DMS53 treated with DMSO at 0.1 percent for 48 hours (cell line): Measurements from ENCODE around the gene ASPDH.
"Not testable (repeated sequence)": the region's sequence is repeated elsewhere in the genome, so short reads cannot be mapped to it uniquely, and the experiment has no call there.

Experiments
- DNase-seq: peaks from one replicate; lab custom pipeline; 2025; ENCODE audit not compliant: unreplicated experiment; lab: John Stamatoyannopoulos, UW

Gene ASPDH

DNA sequence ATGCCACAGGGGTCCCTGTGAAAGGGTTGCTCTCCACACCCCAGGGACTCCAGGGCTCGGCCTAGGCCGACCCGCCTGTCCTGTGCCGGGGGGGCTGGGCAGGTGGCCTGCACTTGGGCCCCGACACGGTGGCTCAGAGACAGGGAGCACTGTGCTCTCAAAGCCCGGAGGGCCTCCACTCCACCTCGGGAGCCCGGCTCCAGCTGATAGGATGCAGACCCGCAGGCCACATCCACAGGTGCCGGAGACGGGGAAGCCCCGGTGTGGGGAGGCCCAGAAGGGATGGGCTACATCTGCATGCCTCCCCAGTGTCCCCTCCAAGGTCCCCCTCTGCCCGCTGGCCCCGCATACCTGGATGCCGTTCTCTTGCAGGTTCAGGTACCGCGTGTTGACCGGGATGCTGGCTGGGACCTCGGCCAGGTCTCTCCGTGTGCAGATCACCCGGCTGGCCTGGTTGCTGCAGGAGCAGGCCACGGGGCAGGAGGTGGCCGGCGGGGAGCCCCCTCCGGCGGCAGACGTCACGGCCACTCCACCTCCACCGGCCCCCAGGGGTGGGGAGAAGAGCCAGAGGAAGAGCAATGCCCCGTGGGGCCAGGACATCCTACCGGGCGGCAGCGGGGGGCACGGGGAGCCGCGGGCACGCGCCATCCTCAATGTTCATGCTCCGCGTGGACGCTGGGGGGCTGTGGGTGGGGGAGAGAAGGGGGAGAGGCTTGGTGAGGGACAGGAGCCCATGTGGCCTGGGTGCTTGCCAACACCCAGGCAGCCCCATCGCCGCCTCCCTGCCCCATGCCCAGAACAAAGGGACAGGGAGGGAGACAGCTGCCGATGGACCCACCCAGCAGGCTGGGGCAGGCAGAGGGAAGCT, 34.7 kb upstream of the ASPDH start:
- no peak for DNase-seq

DNA sequence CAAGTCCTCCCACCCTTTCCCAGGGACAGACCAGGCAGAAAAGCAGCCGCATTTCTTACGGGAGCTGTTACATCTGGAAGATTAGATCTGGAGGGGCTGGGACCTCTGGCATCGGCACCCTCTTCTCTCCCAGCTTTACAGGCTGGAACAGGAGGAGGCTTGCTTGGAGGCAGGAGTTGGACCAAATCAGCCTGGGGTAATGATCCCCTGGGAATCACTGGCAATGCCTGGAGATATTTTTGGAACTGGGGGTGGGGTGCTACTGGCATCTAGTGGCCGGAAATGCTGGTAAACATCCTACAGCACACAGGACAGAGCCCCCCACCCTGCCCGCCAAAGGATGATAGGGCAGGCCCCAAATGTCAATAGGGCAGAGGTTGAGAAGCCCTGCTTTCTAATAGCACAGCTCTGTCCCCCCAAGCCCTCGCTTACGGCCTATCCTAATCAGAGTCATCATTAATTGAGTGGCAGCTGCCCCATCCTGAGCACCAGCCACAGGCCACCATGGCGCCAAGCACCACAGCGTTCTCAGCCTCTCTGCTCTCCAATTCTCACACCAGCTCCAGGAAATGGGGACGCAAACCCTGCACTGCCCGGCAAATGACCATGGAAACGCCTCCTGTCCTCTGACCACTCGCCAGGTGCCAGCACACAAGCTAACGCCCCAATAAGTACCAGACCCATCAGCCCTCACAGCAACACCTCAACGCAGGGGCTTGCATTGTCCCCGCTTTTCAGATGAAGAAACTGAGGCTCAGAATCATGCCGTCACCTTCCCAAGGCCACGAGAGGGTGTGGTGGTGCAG, 33.9 kb upstream of the ASPDH start:
- no peak for DNase-seq

- no peak for DNase-seq
Observed at GRCh38 chr19:50546527-50547221, 33.0 kb upstream of the ASPDH start.

DNA sequence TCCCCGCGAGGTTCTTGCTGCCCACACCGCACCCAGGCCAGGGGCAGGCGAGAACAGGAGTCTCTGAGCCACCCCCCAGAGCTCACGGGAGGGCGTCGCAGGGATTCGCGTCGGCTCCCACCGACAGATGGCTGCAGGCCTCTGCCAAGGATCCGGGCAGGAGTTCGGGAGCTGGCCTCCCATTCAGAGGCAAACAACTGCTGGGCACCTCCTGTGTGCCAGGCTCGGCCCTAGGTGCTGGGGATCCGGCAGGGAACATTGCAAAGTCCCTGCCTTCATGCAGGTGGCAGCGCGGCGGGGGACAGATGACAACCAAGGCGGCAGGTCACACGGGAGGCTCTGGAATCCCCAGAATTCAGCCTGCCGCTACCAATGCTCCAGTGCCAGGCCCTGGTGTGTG, 29.2 kb upstream of the ASPDH start:
- no peak for DNase-seq

- peak; percentile 36 for DNase-seq
Observed at GRCh38 chr19:50537769-50538230, 24.1 kb upstream of the ASPDH start.

- no peak for DNase-seq
Observed at GRCh38 chr19:50537306-50537685, 23.6 kb upstream of the ASPDH start.

DNA sequence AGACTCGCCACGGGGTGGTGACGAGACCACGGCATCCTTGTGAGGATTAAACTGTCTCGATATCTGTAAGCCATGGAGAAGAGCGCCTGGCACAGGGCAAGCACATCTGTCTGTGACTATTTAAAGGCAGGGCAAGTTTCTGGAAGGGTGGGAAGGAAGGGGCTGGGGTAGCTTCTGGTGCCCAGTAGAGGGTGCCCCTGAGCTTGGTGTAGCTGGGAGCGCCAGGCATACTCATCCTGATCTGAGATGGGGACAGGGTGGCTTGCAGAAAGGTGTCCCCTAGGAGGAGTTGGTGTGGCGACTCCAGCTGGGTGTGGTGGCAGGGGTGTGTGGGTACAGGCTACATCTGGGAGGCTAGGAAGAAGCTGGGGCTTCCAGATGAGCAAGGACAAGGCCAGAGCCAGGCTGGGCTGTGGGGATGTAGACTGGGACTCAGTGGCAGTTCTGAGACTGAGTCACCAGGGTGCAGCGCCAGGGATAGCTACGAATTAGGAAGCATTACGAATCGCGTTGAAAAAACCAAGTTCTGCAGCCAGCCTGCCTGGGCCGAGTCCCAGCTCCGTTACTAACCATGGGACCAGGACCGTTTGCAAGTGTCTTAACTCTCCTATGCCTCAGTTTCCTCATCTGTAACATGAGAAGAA, 23.1 kb upstream of the ASPDH start:
- no peak for DNase-seq

GRCh38 chr19:50535672-50536187, 22.0 kb upstream of the ASPDH start:
- DNase-seq, result no peak

- DNase-seq, result no peak
Observed at GRCh38 chr19:50534478-50534877, 20.8 kb upstream of the ASPDH start.

- DNase-seq, result no peak
Observed at GRCh38 chr19:50532952-50533351, 19.2 kb upstream of the ASPDH start.

GRCh38 chr19:50531171-50531612, 17.5 kb upstream of the ASPDH start:
- no peak for DNase-seq

DNA sequence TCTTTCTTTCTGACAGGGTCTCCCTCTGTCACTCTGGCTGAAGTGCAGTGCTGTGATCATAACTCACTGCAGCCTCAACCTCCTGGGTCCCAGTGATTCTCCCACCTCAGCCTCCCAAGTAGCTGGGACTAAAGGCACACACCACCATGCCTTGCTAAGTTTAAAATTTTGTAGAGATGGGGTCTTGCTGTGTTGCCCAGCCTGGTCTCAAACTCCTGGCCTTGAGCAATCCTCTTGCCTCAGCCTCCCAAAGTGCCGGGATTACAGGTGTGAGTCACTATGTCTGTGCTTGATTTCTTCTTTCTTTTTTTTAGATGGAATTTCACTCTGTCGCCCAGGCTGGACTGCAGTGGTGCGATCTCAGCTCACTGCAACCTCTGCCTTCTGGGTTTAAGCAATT, 14.3 kb upstream of the ASPDH start:
- not testable (repeated sequence) for DNase-seq

DNA sequence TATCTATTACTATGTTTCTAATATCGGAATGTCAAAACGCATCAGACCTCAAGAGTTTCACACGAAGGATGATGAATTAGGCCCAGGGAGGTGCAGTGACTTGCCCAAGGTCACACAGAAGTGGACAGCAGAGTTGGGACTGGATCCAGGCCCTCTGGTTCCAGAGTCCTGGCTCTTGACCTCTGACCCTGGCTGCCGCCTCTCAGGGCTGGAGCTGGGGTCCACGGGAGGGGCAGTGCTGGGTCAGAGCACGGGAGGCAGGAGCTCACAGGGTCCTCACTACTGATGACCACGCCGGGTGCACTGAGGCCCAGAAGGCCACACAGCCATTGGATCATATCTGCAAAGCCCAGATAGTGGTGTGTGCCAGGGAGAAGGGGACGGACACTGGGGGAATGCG, 9.2 kb upstream of the ASPDH start:
- no peak for DNase-seq

DNA sequence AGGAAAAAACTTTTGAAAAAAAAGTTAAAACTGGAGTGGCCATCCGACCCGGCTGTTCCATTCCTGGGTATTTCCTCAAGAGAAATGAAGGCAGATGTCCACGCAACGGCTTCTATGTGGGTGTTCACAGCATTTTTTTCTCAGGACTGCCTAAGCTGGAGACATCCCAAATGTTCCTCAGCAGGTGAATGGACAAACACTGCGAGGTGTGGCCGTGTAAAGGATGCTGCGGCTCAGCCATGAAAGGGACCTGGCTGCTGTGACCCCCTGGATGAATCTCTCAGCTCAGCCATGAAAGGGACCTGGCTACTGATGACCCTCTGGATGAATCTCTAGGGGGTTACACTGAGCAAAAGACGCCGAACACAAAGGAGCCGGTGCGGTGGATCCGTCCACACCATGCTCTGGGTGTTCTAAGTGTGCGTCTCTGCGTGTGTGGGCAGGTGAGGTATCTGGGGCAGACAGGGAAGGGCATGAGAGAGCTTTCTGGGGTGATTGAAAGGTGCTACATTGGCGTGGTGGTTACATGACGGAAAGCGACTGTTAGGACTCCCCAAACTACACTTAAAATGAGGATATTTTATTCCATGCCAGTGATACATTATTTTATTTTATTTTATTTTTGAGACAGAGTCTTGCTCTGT, 7.2 kb upstream of the ASPDH start:
- no peak for DNase-seq

- DNase-seq, result no peak
Observed at GRCh38 chr19:50519006-50519575, 5.4 kb upstream of the ASPDH start.

DNA sequence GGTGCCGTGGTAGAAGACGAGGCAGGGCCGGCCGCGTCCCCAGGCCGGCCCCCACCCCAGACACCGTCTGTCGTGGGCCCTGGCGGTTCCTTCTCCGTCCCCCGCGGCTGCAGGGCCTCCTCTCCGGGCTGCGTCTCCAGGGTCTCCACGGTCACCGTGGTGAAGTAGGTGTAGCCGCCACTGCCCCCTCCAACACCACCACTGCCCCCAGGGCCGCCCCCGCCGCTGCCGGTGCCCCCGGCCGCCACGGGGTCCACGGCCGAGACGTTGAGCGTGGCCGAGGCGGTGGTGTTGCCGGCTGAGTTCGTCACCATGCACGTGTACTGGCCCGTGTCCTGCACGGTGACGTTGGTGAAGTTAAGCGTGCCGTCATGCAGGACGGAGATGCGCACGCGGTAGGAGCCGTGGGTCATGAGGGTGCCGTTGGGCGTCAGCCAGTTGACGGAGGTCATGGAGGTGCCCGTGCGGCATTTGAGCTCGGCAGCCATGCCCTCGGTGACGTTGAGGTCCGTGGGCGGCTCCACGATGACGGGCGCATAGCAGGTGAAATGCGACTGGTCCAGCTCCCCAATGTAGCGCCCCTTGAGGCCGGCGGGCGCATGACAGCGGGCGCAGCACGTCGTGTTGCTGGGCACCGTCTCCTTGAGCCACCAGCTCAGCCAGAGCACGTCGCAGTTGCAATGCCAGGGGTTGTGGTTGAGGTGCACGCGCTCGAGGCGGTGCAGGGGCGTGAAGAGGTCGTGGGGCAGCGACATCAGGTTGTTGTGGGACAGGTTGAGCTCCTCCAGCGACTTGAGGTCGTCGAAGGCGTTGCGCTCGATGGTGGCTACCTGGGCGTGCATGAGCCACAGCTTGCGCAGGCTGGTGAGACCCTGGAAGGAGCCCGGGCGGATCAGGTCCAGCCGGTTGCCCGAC, 4.6 kb upstream of the ASPDH start:
- DNase-seq, result no peak

GRCh38 chr19:50517704-50518075, 4.0 kb upstream of the ASPDH start:
- no peak for DNase-seq

DNA sequence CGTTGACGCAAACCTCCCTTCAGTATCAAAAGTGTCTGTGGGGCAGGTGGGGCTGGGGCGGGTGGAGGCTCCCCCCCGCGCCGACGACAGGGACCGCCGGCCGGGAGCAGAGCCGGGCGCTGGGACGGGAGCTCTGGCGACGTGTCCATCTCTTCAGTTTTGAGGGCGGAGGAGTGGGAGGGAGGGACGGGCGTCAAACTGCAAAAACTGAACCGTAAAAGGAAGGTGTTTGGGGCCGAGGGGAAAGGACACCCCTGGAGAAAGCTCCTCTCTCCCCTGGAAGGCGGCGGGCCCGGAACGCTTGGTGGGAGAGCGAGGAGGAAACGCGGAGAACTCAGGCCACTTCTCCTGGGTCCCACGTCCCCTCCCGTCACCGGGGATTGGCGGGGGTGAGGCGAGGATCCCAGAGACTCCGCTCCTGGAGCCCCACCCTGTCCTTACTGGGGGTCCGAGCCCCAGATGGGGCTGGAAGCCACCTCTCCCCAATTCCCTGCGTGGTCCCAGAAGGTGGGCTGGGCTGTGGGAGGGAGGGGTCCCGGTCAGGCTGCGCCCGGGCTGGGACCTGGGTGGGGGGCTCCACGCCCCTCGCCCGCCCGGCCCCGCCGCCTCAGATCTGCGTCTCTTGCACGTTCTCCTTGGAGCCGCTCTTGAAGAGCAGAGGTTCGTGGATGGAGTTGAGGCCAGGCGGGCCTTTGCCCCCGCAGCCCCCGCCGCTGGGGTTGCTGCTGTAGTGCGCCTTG, 3.4 kb upstream of the ASPDH start:
- no peak for DNase-seq
